ENCODE results near the gene ANKRD33B.

ANKRD33B gene

DNA sequence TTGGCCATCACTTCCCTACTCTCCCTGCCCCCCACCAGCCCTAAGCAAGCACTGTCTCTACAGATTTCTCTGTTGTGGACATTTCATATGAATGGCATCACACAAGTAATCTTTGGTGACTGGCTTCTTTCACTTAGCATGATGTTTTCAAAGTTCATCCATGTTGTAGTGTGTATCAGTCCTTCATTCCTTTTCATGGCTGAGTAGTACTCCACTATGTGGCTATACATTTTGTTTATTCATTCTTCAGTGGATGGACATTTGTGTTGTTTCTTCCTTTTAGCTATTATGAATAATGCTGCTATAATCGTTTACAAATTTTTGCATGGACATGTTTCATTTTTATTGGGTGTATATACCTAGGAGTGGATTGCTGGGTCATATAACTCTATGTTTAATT lies 113.1 kb downstream of the ANKRD33B start:
- no peak for DNase-seq (ENCODE audit: low read depth)

- DNase-seq (ENCODE audit: low read depth) = no peak
Observed at GRCh38 chr5:10677533-10677932, 113.7 kb downstream of the ANKRD33B start.

DNA sequence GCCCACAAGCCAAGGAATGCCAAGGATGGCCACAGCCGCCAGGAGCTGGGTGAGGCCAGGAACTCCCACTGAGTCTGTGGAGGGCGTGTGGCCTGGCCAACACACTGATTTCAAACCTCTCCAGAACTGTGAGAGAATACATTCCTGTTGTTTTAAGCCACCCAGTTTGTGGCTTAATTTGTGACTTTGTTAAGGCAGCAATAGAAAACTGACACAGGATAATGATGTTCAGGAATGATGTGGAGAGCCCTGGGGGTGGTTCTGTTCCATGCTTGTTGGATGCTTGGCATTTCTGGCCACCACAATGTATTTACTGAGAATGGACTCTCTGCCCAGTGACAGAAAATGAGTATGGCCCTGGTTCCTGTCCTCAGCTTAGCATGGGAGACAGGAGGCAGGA lies 114.4 kb downstream of the ANKRD33B start:
- DNase-seq (ENCODE audit: low read depth) = no peak

- DNase-seq (ENCODE audit: low read depth) = no peak
Observed at GRCh38 chr5:10679336-10679988, 115.6 kb downstream of the ANKRD33B start.

- no peak for DNase-seq (ENCODE audit: low read depth)
Observed at GRCh38 chr5:10680876-10681481, 117.1 kb downstream of the ANKRD33B start.

GRCh38 chr5:10681731-10682679 lies 118.1 kb downstream of the ANKRD33B start:
- DNase-seq (ENCODE audit: low read depth) = no peak

DNA sequence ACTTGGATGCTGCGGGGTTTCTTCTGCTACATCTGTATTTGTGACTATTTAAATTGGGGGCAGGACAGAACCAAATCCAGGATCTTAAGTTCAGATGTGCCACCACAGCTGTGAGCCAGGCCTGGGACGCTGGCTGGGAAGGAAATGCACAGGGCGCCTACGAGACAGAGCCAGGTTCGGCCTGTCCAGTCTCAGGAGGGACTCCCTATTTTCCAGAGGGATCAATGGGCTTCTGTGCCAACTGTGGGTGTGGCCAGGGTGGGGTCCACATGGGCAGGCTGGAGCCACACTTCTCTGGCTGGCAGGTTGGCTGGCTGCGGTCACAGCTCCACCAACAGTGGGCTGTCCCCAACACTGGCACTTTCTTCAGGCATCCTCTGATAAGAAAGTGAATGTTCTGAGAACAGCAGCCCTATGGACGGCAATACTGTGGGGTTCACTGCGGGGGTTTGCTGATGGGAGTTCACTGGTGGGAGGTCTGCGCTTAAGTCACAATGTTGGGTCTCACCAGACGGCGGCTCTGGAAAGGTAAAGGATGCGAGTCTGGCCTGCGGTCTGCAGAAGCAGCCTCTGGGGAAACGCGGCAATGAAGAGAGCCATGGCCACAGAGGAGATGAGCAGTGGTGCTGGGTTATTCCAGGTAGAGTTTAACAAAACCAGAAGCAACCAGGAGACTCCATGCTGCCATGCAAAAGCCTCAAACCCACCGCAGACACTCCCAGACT lies 119.1 kb downstream of the ANKRD33B start:
- no peak for DNase-seq (ENCODE audit: low read depth)

DNA sequence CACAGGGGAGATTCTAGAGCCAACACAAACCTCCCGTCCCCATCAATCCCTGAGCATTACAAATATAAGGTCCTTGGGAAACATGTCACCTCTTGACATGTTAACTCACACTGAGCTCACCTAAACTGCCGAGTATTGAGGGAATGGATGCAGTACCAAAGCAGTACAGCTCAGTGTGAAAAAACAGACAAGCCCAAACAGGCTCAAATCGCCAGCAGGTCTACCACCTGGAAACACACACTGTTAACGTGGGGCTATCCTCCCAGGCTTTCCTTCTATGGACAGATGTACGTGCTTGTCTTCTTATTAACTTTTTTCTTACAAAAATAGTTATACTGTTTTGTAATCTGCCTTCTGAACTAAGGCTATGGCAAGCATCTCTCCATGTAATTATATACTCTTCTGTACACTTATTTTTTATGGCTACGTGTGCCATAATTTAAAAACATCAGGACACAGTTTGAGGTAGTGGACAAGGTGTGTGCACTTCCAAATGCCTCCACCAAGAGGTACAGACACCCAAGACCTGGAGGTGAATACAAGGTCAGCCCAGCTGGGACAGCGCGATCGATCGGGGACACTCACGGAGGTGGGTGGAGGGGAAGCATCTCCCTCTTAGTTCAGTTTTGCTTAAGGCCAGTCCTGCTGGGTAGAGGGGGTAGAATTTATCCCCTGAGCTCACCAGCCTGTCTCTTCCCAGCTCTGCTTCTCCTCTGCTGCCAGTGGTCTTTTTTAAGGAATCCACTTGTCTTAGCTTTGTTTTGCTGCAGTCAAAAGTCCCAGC lies 120.6 kb downstream of the ANKRD33B start:
- DNase-seq (ENCODE audit: low read depth) = no peak

DNA sequence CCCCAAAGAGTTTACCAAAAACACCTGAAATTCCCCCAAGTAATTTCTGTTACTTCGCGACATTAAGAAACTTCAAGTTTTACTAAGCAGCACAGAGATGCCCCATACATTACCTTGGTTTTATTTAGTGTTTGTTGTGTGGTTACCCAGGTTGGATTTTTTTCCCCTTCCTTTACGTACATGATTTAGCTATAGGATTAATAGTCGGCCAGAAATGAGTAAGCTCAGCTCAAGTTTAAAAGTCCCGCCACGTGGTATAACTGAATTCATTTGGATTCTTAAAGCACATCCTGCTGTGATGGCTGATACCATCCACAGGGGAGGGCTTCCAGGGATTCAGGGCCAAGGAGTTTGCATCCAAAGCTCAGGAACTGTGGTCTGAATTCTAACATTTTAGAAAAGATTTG lies 121.2 kb downstream of the ANKRD33B start:
- DNase-seq (ENCODE audit: low read depth) = no peak

- DNase-seq (ENCODE audit: low read depth) = no peak
Observed at GRCh38 chr5:10686890-10687289, 123.0 kb downstream of the ANKRD33B start.

DNA sequence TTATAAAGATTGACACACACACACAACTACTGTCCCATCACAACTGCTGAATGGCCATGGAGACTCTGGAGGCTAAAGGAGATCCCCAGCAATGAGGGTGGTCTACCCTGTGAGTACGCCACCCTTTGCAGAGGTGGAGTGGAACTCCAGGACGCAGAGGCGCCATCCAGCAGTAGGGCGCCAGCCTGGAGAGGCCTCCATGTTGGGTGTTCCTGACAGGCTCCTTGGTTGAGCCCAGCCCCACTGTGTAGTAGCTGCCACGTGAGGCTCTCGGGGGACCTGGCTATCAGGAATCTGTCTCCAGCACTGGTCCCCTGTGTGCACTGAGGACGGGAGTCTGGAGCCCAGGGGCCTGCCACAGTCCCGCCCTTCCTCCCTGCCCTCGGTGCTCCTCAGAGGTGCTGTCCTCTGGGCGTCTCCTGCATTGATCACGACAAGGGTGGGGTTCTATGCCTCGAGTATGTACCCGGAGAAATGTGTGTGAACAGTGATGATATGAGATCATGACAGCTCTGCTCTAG lies 124.8 kb downstream of the ANKRD33B start:
- DNase-seq (ENCODE audit: low read depth) = no peak

- no peak for DNase-seq (ENCODE audit: low read depth)
Observed at GRCh38 chr5:10689391-10690081, 125.7 kb downstream of the ANKRD33B start.

DNA sequence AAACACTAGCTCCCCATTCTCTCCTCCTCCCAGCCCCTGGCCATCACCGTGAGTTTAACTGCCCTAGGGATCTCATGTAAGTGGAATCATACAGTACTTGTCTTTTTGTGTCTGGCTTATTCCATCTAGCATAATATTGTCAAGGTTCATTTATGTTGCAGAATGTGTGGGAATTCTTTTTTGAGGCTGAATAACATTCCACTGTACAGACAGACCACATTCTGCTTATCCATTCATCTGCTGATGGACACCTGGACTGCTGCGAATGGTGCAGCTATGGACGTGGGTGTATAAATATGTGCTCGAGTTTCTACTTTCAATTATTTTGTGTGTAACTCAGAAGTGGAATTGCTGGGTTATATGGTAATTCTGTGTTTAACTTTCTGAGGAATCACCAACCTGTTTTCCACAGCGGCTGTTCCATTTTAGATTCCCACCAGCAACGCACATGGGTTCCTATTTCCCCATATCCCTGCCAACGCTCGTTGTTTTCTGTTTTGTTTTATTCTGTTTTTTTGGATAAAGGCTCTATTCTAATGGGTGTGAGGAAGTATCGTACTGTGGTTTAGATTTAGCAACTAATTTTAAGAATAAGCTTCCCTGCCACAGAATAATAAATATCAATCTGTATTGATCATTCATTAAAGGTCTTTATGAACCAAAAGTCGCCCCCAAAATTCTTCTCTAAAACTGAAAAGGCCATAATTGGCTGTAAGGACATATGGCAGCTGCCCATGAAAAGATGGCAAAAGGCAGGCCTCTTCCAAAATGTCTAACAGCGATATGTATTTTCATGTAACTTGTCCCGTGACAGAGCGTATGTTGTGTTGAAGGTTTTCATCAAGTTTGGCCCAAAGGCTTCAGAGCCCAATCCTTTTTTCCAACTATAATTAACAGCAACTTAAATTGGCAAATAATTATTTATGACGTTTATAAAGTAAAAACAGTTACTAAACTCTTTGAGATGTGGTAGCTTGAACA lies 126.9 kb downstream of the ANKRD33B start:
- DNase-seq (ENCODE audit: low read depth) = no peak

DNA sequence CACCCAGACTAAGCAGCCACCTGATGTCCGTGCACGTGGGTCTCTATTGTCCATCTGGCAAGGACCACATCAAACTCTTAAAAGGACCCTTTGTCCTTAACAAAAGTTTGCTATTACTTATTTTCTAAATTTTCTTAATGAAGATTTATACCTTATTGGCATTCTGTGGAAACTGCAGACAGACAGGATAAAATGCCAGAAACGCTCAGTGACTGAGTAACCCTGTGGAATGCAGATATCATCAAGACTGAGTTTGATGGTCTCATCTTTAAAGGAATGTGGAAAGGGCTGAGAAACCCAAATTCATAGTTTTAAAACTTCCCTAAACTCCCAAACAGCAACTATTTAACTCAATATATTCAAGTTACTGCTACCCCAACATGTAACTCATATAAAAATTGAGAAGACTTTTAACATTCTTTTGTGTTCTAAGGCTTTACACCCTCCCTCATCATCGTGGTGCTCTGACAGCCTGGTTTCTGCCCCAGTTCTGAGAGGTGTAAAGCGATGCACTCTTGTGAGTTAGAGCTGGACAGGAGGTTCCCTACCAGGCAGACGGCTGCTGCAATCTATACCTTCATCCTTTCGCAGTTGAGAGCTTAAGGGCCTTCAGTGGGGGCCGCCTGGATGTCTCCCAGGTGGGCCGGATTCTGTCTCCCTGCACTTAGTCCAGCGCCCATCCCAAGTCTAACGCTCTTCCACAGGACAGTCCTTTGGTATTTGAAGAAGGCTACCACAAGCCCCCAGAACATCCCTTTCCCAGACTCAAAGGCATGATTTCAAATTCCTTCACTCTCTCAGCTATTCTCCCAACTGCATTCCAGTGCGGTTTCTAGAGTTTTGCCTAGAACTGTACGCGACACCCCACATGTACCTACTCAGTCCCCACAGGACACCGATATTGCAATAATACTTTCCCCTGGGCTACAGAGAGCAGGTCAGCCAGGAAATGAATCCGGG lies 128.2 kb downstream of the ANKRD33B start:
- no peak for DNase-seq (ENCODE audit: low read depth)

DNA sequence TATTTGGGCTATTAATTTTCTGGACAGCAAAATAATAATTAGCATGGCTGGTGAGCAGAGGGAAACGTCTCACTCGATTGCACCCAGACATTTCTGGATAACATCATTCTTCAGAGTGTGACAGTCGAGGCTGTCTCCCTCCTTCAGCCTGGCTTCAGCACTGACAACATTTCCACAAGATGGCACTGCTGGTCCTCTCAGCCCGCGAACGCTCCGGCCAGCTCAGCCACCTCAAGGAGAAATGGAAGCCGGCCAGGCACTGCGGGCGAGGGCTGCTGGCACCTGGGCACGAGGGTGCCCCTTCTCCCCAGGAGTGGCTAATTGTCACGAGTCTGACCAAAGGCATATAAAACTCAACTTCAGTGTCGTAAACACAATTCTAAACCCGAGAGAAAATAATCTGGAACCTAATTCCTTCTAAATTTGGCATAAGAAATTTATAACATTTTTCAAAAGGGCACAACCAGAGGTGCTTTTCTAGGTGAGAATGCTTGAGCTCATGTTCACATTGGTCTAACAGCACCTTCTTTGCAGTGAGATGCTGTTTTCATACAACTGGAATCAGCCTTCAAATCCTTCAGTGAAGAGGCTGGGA lies 131.3 kb downstream of the ANKRD33B start:
- no peak for DNase-seq (ENCODE audit: low read depth)

DNA sequence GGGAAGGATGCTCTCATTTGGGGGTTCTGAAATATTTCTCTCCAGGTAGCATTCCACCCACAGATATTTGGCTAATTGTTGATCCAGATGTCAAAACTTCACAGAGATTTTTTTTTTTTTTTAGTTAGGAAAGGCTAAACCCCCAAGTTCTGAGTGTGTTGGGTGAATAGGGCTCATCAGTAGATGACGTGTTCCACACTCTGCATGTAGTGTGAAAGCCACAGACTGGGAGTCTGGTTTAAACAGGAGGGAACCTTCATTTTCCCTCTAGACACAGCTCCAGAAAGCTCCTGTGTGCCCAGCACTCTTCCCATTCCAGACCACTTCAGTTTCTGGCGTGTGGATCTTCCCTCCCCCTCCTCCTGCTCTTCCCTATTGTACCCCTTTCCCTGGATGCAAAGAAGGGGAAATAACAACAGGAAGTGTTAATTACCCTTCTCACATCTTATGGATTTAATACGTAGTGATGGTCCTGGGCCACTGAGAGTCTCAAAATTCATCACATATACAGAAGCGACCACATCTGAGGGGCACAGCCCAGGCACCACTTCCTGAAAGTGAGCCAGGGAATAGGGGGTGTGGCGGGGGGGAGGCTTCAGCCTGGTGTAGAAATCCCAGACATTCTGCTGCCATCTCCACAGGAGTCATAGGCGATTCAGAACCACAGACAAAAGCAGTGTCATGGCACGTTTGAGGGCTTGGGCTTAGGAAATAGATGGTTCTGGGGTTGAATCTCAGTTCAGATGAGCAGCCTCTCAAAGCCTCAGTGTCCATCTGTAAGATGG lies 132.1 kb downstream of the ANKRD33B start:
- no peak for DNase-seq (ENCODE audit: low read depth)

- no peak for DNase-seq (ENCODE audit: low read depth)
Observed at GRCh38 chr5:10699281-10699874, 135.5 kb downstream of the ANKRD33B start.

All from stimulated activated CD8-positive, alpha-beta memory T cell treated with anti-CD3 and anti-CD28 coated beads, Interleukin-15, amount 100 ng/mL, for 1 hour (primary cell).